ENCODE results near the gene GNG13. TPM values are rescaled to one million over a fixed set of nuclear protein-coding genes. Genes with fewer than 3 reads are reported as not detected.

GNG13 gene
- total RNA-seq, 1 experiment from 2014 or later: not detected

DNA sequence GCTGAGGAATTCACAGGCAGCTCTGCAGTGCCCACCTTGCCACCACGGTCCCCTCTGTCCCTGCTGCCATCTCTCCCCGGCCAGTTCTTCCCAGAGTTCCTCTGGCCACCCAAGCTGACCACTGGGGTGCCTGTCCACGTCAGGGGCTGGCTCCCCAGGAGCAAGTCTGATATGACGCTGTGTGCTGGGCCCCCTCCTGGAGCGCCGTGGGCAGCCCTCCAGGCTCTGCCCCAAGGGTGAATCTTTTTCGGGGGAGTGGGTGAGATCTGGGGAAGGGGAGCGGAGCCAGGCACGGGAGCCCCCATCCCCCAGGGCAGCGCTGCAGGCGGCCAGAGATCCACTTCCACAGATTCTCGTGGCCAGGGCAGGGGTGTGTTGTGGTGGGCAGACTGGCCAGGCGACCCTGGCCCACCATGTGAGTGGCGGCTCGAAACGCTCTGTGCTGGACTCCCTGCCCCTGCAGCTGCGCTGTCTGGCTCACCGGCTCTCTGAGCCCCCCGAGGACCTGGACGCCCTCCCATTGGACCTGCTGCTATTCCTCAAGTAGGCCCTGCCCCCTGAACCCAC is 36.3 kb downstream of the GNG13 start:
- intact Hi-C loops (cut with micrococcal nuclease; ENCODE audit: unreplicated experiment): no loop called here

DNA sequence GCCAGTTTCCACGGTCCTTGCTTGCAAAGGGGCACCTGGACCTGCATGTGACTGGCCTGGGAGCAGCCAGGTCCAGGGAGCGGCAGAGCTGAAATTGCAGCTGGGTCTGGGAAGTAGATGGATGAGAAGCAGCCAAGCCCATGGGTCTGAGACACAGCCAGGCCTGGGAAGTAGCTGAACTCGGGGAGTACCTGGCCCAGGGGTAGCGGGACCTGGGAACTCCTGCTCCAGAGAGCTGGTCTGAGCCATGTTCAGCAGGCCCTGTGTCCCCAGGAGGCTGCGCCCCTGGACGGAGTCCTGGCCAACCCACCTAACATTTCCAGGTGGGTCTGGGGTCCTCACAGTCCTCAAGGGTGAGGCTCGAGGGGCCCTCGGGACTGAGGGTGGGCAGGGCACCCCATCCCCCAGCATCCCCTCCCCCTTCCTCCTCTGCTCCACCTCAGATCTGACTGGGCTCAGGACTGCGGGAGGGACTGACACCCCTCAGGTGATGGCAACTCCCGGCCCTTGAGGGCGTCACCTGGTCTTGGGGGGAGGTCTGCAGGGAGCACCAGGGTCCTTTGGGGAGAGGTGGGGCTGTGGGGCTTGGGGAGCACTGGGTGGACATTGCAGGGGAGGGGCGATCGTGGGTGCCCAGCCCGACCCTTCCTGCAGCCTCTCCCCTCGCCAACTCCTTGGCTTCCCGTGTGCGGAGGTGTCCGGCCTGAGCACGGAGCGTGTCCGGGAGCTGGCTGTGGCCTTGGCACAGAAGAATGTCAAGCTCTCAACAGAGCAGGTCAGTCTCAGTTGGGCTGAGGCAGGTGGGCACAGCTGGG is 37.0 kb downstream of the GNG13 start:
- Mint-ChIP-seq H3K4me3 (ENCODE audit: unreplicated experiment) (no peak overlapping the region), H3K27me3 (ENCODE audit: insufficient read depth, unreplicated experiment) (no peaks in the 10 kb centered on the region), H3K36me3 (ENCODE audit: insufficient read depth, unreplicated experiment) (no peaks in the 10 kb centered on the region), H3K27ac (ENCODE audit: unreplicated experiment) (no peak overlapping the region), H3K9me3 (ENCODE audit: unreplicated experiment) (no peaks in the 10 kb centered on the region), H3K4me1 (ENCODE audit: low read depth, unreplicated experiment) (no peaks in the 10 kb centered on the region)
- TF ChIP-seq, protein P1, sequence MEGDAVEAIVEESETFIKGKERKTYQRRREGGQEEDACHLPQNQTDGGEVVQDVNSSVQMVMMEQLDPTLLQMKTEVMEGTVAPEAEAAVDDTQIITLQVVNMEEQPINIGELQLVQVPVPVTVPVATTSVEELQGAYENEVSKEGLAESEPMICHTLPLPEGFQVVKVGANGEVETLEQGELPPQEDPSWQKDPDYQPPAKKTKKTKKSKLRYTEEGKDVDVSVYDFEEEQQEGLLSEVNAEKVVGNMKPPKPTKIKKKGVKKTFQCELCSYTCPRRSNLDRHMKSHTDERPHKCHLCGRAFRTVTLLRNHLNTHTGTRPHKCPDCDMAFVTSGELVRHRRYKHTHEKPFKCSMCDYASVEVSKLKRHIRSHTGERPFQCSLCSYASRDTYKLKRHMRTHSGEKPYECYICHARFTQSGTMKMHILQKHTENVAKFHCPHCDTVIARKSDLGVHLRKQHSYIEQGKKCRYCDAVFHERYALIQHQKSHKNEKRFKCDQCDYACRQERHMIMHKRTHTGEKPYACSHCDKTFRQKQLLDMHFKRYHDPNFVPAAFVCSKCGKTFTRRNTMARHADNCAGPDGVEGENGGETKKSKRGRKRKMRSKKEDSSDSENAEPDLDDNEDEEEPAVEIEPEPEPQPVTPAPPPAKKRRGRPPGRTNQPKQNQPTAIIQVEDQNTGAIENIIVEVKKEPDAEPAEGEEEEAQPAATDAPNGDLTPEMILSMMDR (IDR thresholded peaks at IDR 0.05; ENCODE audit: insufficient read depth in 1 of 2, low read depth in 1 of 2, low read length in 1 of 2, severe bottlenecking in 1 of 2, unreplicated experiment in 1 of 2): no peak
- no TSS peak for BruUV-seq (replicated peaks)
- Histone ChIP-seq H3K9me3 (no peaks in the 10 kb centered on the region), H3K36me3 (ENCODE audit: control insufficient read depth, insufficient read depth, low read length) (no peaks in the 10 kb centered on the region), H3K4me3 (ENCODE audit: low read depth, low read length) (no peak overlapping the region), H3K27me3 (replicated peaks; ENCODE audit: control insufficient read depth, insufficient read depth, low read length) (no peaks in the 10 kb centered on the region), H3K4me1 (peaks cover 25% of the 10 kb centered on the region)
- intact Hi-C loops (cut with micrococcal nuclease; ENCODE audit: unreplicated experiment): no loop called here
- ChIA-PET CTCF (no interaction called here), POLR2A (no interaction called here)
- no peak for DNase-seq

More for the DNA sequence above, 36.3 kb downstream of the GNG13 start:
- H3K36me3 Mint-ChIP-seq (ENCODE audit: insufficient read depth, unreplicated experiment): no peaks in the 10 kb centered on the region
- Histone ChIP-seq H3K27me3 (replicated peaks; ENCODE audit: control insufficient read depth, insufficient read depth, low read length) (no peaks in the 10 kb centered on the region), H3K9me3 (no peaks in the 10 kb centered on the region), H3K4me1 (peaks cover 27% of the 10 kb centered on the region), H3K4me3 (ENCODE audit: low read depth, low read length) (no peak overlapping the region), H3K36me3 (ENCODE audit: control insufficient read depth, insufficient read depth, low read length) (no peaks in the 10 kb centered on the region)
- no peaks in the 10 kb centered on the region for H3K9me3 Mint-ChIP-seq (ENCODE audit: unreplicated experiment)
- no peak overlapping the region for H3K4me3 Mint-ChIP-seq (ENCODE audit: unreplicated experiment)
- no peak for DNase-seq
- TF ChIP-seq, protein P1 (IDR thresholded peaks at IDR 0.05; ENCODE audit: insufficient read depth in 1 of 2, low read depth in 1 of 2, low read length in 1 of 2, severe bottlenecking in 1 of 2, unreplicated experiment in 1 of 2): no peak
- CTCF ChIA-PET: no interaction called here
- BruUV-seq (replicated peaks): no TSS peak
- H3K4me1 Mint-ChIP-seq (ENCODE audit: low read depth, unreplicated experiment): no peaks in the 10 kb centered on the region
- no peaks in the 10 kb centered on the region for H3K27me3 Mint-ChIP-seq (ENCODE audit: insufficient read depth, unreplicated experiment)
- POLR2A ChIA-PET: no interaction called here
- no peak overlapping the region for H3K27ac Mint-ChIP-seq (ENCODE audit: unreplicated experiment)

GRCh38 chr16:762595-763268 is 37.8 kb downstream of the GNG13 start:
- Mint-ChIP-seq H3K36me3 (ENCODE audit: insufficient read depth, unreplicated experiment) (peaks cover 3% of the 10 kb centered on the region), H3K27ac (ENCODE audit: unreplicated experiment) (no peak overlapping the region), H3K4me1 (ENCODE audit: low read depth, unreplicated experiment) (no peaks in the 10 kb centered on the region), H3K9me3 (ENCODE audit: unreplicated experiment) (no peaks in the 10 kb centered on the region), H3K4me3 (ENCODE audit: unreplicated experiment) (no peak overlapping the region), H3K27me3 (ENCODE audit: insufficient read depth, unreplicated experiment) (no peaks in the 10 kb centered on the region)
- no peaks in the 10 kb centered on the region for H3K27me3 ChIP-seq (replicated peaks; ENCODE audit: control insufficient read depth, insufficient read depth, low read length)
- TF ChIP-seq, protein P1 (IDR thresholded peaks at IDR 0.05; ENCODE audit: insufficient read depth in 1 of 2, low read depth in 1 of 2, low read length in 1 of 2, severe bottlenecking in 1 of 2, unreplicated experiment in 1 of 2): no peak
- BruUV-seq (replicated peaks): no TSS peak
- intact Hi-C loops (cut with micrococcal nuclease; ENCODE audit: unreplicated experiment): no loop called here
- DNase-seq: no peak
- POLR2A ChIA-PET: no interaction called here
- CTCF ChIA-PET: no interaction called here
- no peaks in the 10 kb centered on the region for H3K36me3 ChIP-seq (ENCODE audit: control insufficient read depth, insufficient read depth, low read length)
- no peak overlapping the region for H3K4me3 ChIP-seq (ENCODE audit: low read depth, low read length)
- peaks cover 25% of the 10 kb centered on the region for H3K4me1 ChIP-seq
- H3K9me3 ChIP-seq: no peaks in the 10 kb centered on the region

Data from Caco-2 (cell line).